GM23248 (cell line): Measurements from ENCODE around the gene RBM15B. TPM values are rescaled to one million over a fixed set of nuclear protein-coding genes. Genes with fewer than 3 reads are reported as not detected.

Source experiments
- DNase-seq: peaks from one replicate; pipeline ENCODE4 v3.0.0-alpha.2; 2015
- H2AFZ ChIP-seq: fragments of 200-600 bp; sonication (generic); 2 replicates; pipeline ENCODE4 v1.6.1; 2016; ENCODE audit warnings: antibody characterized with exemption
- H3F3A ChIP-seq: fragments of 200-600 bp; sonication (generic); 2 replicates; pipeline ENCODE4 v1.6.1; 2016; ENCODE audit warnings: mild to moderate bottlenecking, antibody characterized with exemption, mixed run types; ENCODE audit not compliant: insufficient read depth
- H3K27ac ChIP-seq: fragments of 200-600 bp; sonication (generic); 2 replicates; pipeline ENCODE4 v1.5.1; 2016; ENCODE audit warnings: mild to moderate bottlenecking
- H3K27me3 ChIP-seq: fragments of 200-600 bp; sonication (generic); replicated peaks from 2 replicates; pipeline ENCODE4 v1.6.1; 2016; ENCODE audit warnings: mild to moderate bottlenecking; ENCODE audit not compliant: insufficient read depth
- H3K36me3 ChIP-seq: fragments of 200-600 bp; sonication (generic); 2 replicates; pipeline ENCODE4 v1.6.1; 2016; ENCODE audit warnings: low read depth, mild to moderate bottlenecking
- H3K4me1 ChIP-seq: fragments of 200-600 bp; sonication (generic); 2 replicates; pipeline ENCODE4 v1.6.1; 2016; ENCODE audit warnings: mild to moderate bottlenecking; ENCODE audit not compliant: insufficient read depth
- H3K4me2 ChIP-seq: fragments of 200-600 bp; sonication (generic); one replicate; pipeline ENCODE4 v1.6.1; 2016; ENCODE audit warnings: mild to moderate bottlenecking; ENCODE audit not compliant: unreplicated experiment
- H3K4me3 ChIP-seq: fragments of 200-600 bp; sonication (generic); 2 replicates; pipeline ENCODE4 v1.5.1; 2016; ENCODE audit warnings: mild to moderate bottlenecking
- H3K79me2 ChIP-seq: fragments of 200-600 bp; sonication (generic); 2 replicates; pipeline ENCODE4 v1.6.1; 2016; ENCODE audit warnings: mild to moderate bottlenecking; ENCODE audit not compliant: insufficient read depth
- H3K9ac ChIP-seq: fragments of 200-600 bp; sonication (generic); 2 replicates; pipeline ENCODE4 v1.6.1; 2016; ENCODE audit warnings: mild to moderate bottlenecking
- H3K9me2 ChIP-seq: fragments of 200-600 bp; sonication (generic); 2 replicates; pipeline ENCODE4 v1.6.1; 2016; ENCODE audit warnings: mixed run types, mild to moderate bottlenecking, moderate library complexity; ENCODE audit not compliant: insufficient read depth
- H3K9me3 ChIP-seq: fragments of 200-600 bp; sonication (generic); one replicate; pipeline ENCODE4 v1.6.1; 2017; ENCODE audit warnings: low read depth
- H4K20me1 ChIP-seq: fragments of 200-600 bp; sonication (generic); 2 replicates; pipeline ENCODE4 v1.6.0; 2016; ENCODE audit not compliant: insufficient read depth
- EZH2 ChIP-seq: fragments of 200-600 bp; sonication (generic); IDR thresholded peaks from 2 replicates; pipeline ENCODE4 v1.6.1; 2018; ENCODE audit warnings: antibody characterized with exemption, mild to moderate bottlenecking; ENCODE audit not compliant: insufficient read depth, poor library complexity, severe bottlenecking
- EZH2phosphoT487 ChIP-seq: fragments of 200-600 bp; sonication (generic); IDR thresholded peaks from 2 replicates; pipeline ENCODE4 v1.6.1; 2018; ENCODE audit warnings: antibody characterized with exemption, moderate library complexity, mild to moderate bottlenecking, low read depth; ENCODE audit not compliant: insufficient read depth
- WGBS, 2 experiments: methylation state at CpG; one replicate each; pipeline ENCODE4 v1.1.6; 2015 to 2017; ENCODE audit warnings: low lambda C conversion rate in 2 of 2, low coverage in 1 of 2; ENCODE audit errors: missing lambda C conversion rate in 2 of 2; 5-methylcytosine and 5-hydroxymethylcytosine counted together
- in situ Hi-C: fragments of 300-500 bp; cut with MboI; formaldehyde crosslinking; loops from 2 replicates; pipeline ENCODE4 v1.15.0; 2020
- polyA plus RNA-seq: library from polyadenylated mRNA; unstranded; fragments of >200 nt; fragmentation: Nextera tagmentation; extraction: Ambion mirVana; gene quantifications from 2 replicates; pipeline ENCODE4 v1.2.1, GENCODE V29; 2016
- total RNA-seq: library from RNA; depleted of rRNA; stranded (reverse); fragments of >200 nt; shearing (Covaris generic); gene quantifications from 2 replicates; pipeline ENCODE4 v1.2.3, GENCODE V29; 2014

Gene RBM15B
- total and polyA plus RNA-seq, 2 experiments from 2014 or later = 13.3 to 21.2 TPM

DNA sequence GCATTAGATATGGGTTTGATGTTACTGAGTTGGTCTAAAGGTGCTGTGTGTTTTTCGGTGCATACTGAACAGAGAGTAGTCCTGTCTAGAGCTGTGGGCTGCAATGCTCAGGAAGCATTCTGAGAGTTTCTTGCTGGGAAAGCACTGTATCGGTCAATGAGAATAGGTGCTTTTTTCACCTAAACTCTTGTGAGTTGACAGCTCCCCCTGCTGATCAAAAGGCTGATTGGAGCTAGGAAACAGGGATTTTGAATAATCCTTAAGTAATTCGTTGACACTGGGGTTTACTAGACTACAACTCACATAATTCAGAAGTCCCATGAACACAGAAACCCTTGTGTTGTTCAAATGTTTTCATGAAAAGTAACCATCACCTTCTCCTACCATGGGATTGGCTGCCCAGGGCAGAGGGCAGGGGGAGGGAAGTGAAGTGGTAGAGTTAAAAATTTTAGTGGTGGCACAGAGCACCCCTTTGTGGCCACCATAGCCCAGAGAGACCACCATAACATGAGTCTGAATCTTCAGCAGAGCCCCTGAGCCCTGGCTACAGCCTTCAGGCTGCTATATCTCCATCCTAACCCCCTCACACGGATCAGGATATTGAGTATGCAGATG lies 19.0 kb upstream of the RBM15B start:
- Histone ChIP-seq H3K27me3 (no peaks in the 10 kb centered on the region), H3F3A (no peaks in the 10 kb centered on the region), H3K9me3 (no peaks in the 10 kb centered on the region), H3K9ac (no peak overlapping the region), H4K20me1 (no peaks in the 10 kb centered on the region), H3K4me2 (no peak overlapping the region), H3K79me2 (no peaks in the 10 kb centered on the region), H3K9me2 (no peaks in the 10 kb centered on the region), H3K4me3 (no peak overlapping the region), H2AFZ (no peak overlapping the region), H3K4me1 (no peaks in the 10 kb centered on the region), H3K27ac (no peak overlapping the region), H3K36me3 (no peaks in the 10 kb centered on the region)
- no peak for TF ChIP-seq EZH2phosphoT487
- in situ Hi-C loops = loop anchor here (5.0 to 10.0 kb wide), 2 partner anchors 275 to 747 kb away; no protein-coding TSS in a partner anchor
- peak; percentile 85 for DNase-seq
- WGBS, 2 experiments = 14% methylated on average over 4 of the region's 4 CpGs

GRCh38 chr3:51373658-51374421 lies 17.2 kb upstream of the RBM15B start:
- Histone ChIP-seq H3K4me2 (no peak overlapping the region), H3K27ac (no peak overlapping the region), H2AFZ (no peak overlapping the region), H3F3A (no peaks in the 10 kb centered on the region), H3K9me2 (no peaks in the 10 kb centered on the region), H3K9me3 (no peaks in the 10 kb centered on the region), H3K27me3 (no peaks in the 10 kb centered on the region), H3K9ac (no peak overlapping the region), H3K4me1 (no peaks in the 10 kb centered on the region), H3K4me3 (no peak overlapping the region), H3K79me2 (no peaks in the 10 kb centered on the region), H3K36me3 (no peaks in the 10 kb centered on the region), H4K20me1 (no peaks in the 10 kb centered on the region)
- in situ Hi-C loops = loop anchor here (5.0 to 10.0 kb wide), 2 partner anchors 277 to 749 kb away; no protein-coding TSS in a partner anchor
- 60 to 67% methylated on average over 5 of the region's 5 CpGs for WGBS, 2 experiments
- DNase-seq = no peak
- TF ChIP-seq EZH2 (no peak), EZH2phosphoT487 (no peak)

GRCh38 chr3:51374456-51374855 lies 16.6 kb upstream of the RBM15B start:
- no peak overlapping the region for H2AFZ ChIP-seq
- no peaks in the 10 kb centered on the region for H4K20me1 ChIP-seq
- DNase-seq = no peak
- H3K9ac ChIP-seq = no peak overlapping the region
- no peak overlapping the region for H3K4me2 ChIP-seq
- no peaks in the 10 kb centered on the region for H3F3A ChIP-seq
- H3K9me2 ChIP-seq = no peaks in the 10 kb centered on the region
- in situ Hi-C loops = loop anchor here (5.0 to 10.0 kb wide), 2 partner anchors 277 to 750 kb away; no protein-coding TSS in a partner anchor
- H3K79me2 ChIP-seq = no peaks in the 10 kb centered on the region
- WGBS, 2 experiments = 86 to 92% methylated on average over 11 of the region's 11 CpGs
- H3K27ac ChIP-seq = no peak overlapping the region
- no peak overlapping the region for H3K4me3 ChIP-seq
- H3K36me3 ChIP-seq = no peaks in the 10 kb centered on the region
- no peaks in the 10 kb centered on the region for H3K4me1 ChIP-seq
- TF ChIP-seq EZH2phosphoT487 (no peak), EZH2 (no peak)
- H3K9me3 ChIP-seq = no peaks in the 10 kb centered on the region
- no peaks in the 10 kb centered on the region for H3K27me3 ChIP-seq

- Histone ChIP-seq H3K36me3 (no peaks in the 10 kb centered on the region), H3K4me1 (no peaks in the 10 kb centered on the region), H3K4me3 (no peak overlapping the region), H3K79me2 (no peaks in the 10 kb centered on the region), H3K27ac (no peak overlapping the region), H3K9me2 (no peaks in the 10 kb centered on the region), H2AFZ (no peak overlapping the region), H3F3A (no peaks in the 10 kb centered on the region), H3K9me3 (no peaks in the 10 kb centered on the region), H3K4me2 (no peak overlapping the region), H3K27me3 (no peaks in the 10 kb centered on the region), H3K9ac (no peak overlapping the region), H4K20me1 (no peaks in the 10 kb centered on the region)
- TF ChIP-seq EZH2phosphoT487 = no peak
- no peak for TF ChIP-seq EZH2
- in situ Hi-C loops = loop anchor here (10.0 kb wide), 1 partner anchor 750 kb away; no protein-coding TSS in a partner anchor
- no peak for DNase-seq
These were observed 15.9 kb upstream of the RBM15B start for GRCh38 chr3:51375136-51375535.
